IMR-90 (cell line): ENCODE measurements around the gene JAGN1.

Experiments
- POLR2A ChIP-seq: IDR thresholded peaks from 2 replicates; pipeline ENCODE4 v1.6.1; 2012; ENCODE audit warnings: mild to moderate bottlenecking, low read depth, low read length
- TF ChIP-seq, protein P1 (sequence below): conservative IDR thresholded peaks from 2 replicates; pipeline ENCODE4 v1.5.1; 2012; ENCODE audit warnings: mild to moderate bottlenecking, low read depth, low read length, improper control_type of control experiment

GRCh38 chr3:9902372-9903237, 12.2 kb downstream of the JAGN1 start, which contains the start of gene IL17RE:
- TF ChIP-seq POLR2A: no peak
- TF ChIP-seq, protein P1, sequence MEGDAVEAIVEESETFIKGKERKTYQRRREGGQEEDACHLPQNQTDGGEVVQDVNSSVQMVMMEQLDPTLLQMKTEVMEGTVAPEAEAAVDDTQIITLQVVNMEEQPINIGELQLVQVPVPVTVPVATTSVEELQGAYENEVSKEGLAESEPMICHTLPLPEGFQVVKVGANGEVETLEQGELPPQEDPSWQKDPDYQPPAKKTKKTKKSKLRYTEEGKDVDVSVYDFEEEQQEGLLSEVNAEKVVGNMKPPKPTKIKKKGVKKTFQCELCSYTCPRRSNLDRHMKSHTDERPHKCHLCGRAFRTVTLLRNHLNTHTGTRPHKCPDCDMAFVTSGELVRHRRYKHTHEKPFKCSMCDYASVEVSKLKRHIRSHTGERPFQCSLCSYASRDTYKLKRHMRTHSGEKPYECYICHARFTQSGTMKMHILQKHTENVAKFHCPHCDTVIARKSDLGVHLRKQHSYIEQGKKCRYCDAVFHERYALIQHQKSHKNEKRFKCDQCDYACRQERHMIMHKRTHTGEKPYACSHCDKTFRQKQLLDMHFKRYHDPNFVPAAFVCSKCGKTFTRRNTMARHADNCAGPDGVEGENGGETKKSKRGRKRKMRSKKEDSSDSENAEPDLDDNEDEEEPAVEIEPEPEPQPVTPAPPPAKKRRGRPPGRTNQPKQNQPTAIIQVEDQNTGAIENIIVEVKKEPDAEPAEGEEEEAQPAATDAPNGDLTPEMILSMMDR: no peak
